Endometrial microvascular endothelial cells (primary cell): ENCODE measurements around the gene DNER. TPM values are rescaled to one million over a fixed set of nuclear protein-coding genes. Genes with fewer than 3 reads are reported as not detected.

Source experiments
- in situ Hi-C: cut with HindIII; loops from 2 replicates; pipeline ENCODE4 v1.10.0; 2017; ENCODE audit warnings: low sequenced_read_pairs, low pct_unique_long_range_greater_than_20kb; ENCODE audit errors: inconsistent ontology term
- total RNA-seq: library from RNA; depleted of rRNA; stranded (reverse); fragments of >200 nt; gene quantifications from one replicate; pipeline ENCODE4 v1.2.3, GENCODE V29; 2015; ENCODE audit errors: inconsistent ontology term

The DNER gene
- total RNA-seq, 1 donor from 2014 or later, result 3.2 TPM

- in situ Hi-C loops, result no loop called here
Measured at GRCh38 chr2:229433351-229433750, 281.0 kb downstream of the DNER start.

GRCh38 chr2:229431327-229431954 lies 282.9 kb downstream of the DNER start:
- in situ Hi-C loops, result no loop called here

- in situ Hi-C loops, result no loop called here
Measured at GRCh38 chr2:229429589-229429988, 284.8 kb downstream of the DNER start.

- in situ Hi-C loops, result no loop called here
Measured at GRCh38 chr2:229426464-229426863, 287.9 kb downstream of the DNER start.

- in situ Hi-C loops, result no loop called here
Measured at GRCh38 chr2:229425598-229425997, 288.8 kb downstream of the DNER start.

GRCh38 chr2:229422063-229422462 lies 292.3 kb downstream of the DNER start:
- in situ Hi-C loops, result no loop called here

GRCh38 chr2:229419158-229419557 lies 295.2 kb downstream of the DNER start:
- in situ Hi-C loops, result no loop called here

GRCh38 chr2:229417916-229418315 lies 296.4 kb downstream of the DNER start:
- in situ Hi-C loops, result no loop called here

- in situ Hi-C loops, result no loop called here
Measured at GRCh38 chr2:229417176-229417575, 297.2 kb downstream of the DNER start.

GRCh38 chr2:229416116-229416694 lies 298.1 kb downstream of the DNER start:
- in situ Hi-C loops, result no loop called here

GRCh38 chr2:229414631-229415030 lies 299.7 kb downstream of the DNER start:
- in situ Hi-C loops, result no loop called here

- in situ Hi-C loops, result no loop called here
Measured at GRCh38 chr2:229412686-229413085, 301.7 kb downstream of the DNER start.

- in situ Hi-C loops, result no loop called here
Measured at GRCh38 chr2:229410946-229411345, 303.4 kb downstream of the DNER start.

- in situ Hi-C loops, result no loop called here
Measured at GRCh38 chr2:229410264-229410663, 304.1 kb downstream of the DNER start.

GRCh38 chr2:229409751-229410181 lies 304.6 kb downstream of the DNER start:
- in situ Hi-C loops, result no loop called here

- in situ Hi-C loops, result no loop called here
Measured at GRCh38 chr2:229408962-229409361, 305.4 kb downstream of the DNER start.

GRCh38 chr2:229408356-229408755 lies 306.0 kb downstream of the DNER start:
- in situ Hi-C loops, result no loop called here

GRCh38 chr2:229407170-229407569 lies 307.2 kb downstream of the DNER start:
- in situ Hi-C loops, result no loop called here

GRCh38 chr2:229405796-229406195 lies 308.6 kb downstream of the DNER start:
- in situ Hi-C loops, result no loop called here

- in situ Hi-C loops, result no loop called here
Measured at GRCh38 chr2:229403296-229403695, 311.1 kb downstream of the DNER start.
